NOMO-1 treated with DMSO at 0.1 percent for 48 hours (cell line): Measurements from ENCODE around the gene HAVCR1.
"Not testable (repeated sequence)": the region's sequence is repeated elsewhere in the genome, so short reads cannot be mapped to it uniquely, and the experiment has no call there.

ENCODE experiments used
- DNase-seq: peaks from one replicate; lab custom pipeline; 2025; ENCODE audit not compliant: unreplicated experiment; lab: John Stamatoyannopoulos, UW

Gene HAVCR1

GRCh38 chr5:157014143-157014542, 44.8 kb downstream of the HAVCR1 start:
- DNase-seq = not testable (repeated sequence)

- DNase-seq = no peak
These were observed 52.7 kb downstream of the HAVCR1 start for GRCh38 chr5:157006262-157006661.

GRCh38 chr5:157004893-157005551, 53.9 kb downstream of the HAVCR1 start:
- no peak for DNase-seq

DNA sequence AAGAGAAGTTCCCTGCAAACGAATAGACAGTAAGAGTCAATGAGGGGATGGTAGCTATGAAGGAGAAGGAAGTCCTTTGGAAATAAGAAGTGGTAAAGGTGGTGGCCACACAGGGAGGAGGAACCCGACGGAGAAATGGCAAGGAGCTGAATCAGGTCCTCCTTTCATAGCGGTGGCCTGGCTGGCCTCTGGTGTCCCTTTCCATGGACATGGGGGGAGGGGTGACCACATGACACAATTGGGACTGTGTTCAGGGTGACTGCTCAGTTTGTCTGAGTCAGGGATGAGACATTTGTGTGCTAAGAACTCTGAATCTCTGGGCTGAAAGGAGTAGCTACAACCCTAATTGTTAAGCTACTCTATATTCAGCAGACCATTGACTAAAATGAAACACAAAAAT, 67.2 kb downstream of the HAVCR1 start:
- peak; percentile 55 for DNase-seq

DNA sequence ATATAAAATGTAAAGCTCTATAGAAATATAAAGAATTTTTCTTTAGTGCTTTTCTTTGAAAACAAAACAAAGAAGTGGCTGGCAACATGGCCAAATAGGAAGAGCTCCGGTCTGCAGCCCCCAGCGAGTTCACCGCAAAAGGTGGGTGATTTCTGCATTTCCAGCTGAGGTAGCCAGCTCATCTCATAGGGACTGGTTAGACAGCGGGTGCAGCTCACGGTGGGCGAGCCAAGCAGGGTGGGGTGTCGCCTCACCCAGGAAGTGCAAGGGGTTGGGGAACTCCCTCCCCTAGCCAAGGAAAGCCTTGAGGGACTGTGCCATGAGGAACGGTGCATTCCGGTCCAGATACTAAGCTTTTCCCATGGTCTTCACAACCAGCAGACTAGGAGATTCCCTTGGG, 74.9 kb downstream of the HAVCR1 start:
- DNase-seq = no peak

DNA sequence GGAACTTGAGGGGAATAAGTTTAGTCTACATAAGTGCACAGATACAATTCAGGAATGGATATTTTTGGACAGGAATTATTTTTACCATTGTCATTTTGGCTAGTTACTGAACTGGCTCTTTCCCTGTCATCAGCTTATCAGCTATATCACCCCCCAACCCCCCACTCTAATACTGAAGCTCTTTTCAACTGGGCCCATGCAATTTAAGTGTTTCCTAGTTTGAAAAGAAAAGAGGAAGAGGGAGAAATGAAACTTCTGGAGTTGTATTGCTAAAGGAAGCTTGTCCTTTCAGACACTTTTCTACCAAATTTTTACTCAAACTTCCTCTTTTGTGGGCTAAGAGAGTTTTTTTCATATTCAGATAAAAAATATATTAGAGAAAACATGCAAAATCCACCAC, 77.4 kb downstream of the HAVCR1 start:
- DNase-seq = peak; percentile 89
